GM23338 (cell line): ENCODE measurements around the gene FGF8.

Experiments used
- EZH2 ChIP-seq: fragments of 200-600 bp; sonication (generic); IDR thresholded peaks from one replicate; pipeline ENCODE4 v1.8.0; 2017; ENCODE audit warnings: antibody characterized with exemption, mild to moderate bottlenecking, low read depth; ENCODE audit not compliant: unreplicated experiment
- EZH2phosphoT487 ChIP-seq: fragments of 200-600 bp; sonication (generic); IDR thresholded peaks from one replicate; pipeline ENCODE4 v1.8.1; 2018; ENCODE audit warnings: antibody characterized with exemption; ENCODE audit not compliant: unreplicated experiment
- JUNB ChIP-seq: IDR thresholded peaks from one replicate; pipeline ENCODE4 v1.6.1; 2016; ENCODE audit warnings: antibody characterized with exemption; ENCODE audit not compliant: unreplicated experiment
- POLR2AphosphoS5 ChIP-seq: IDR thresholded peaks from 2 replicates; pipeline ENCODE4 v1.6.1; 2016; ENCODE audit warnings: antibody characterized with exemption, low read depth
- ZNF114 ChIP-seq: fragments of 250-450 bp; sonication (Bioruptor Pico); IDR thresholded peaks from 2 replicates; pipeline ENCODE4 v1.5.0; 2020; ENCODE audit warnings: mild to moderate bottlenecking, moderate library complexity
- TF ChIP-seq, protein P1 (sequence below), 2 experiments: fragments of 200-600 bp in 1 of 2; sonication (generic) in 1 of 2; conservative IDR thresholded peaks; 2 replicates each; pipeline versions ENCODE4 v1.5.1 to v1.6.1; 2016 to 2017; ENCODE audit warnings: antibody characterized with exemption in 2 of 2, low read depth in 2 of 2, mild to moderate bottlenecking in 2 of 2, moderate library complexity in 1 of 2
- TF ChIP-seq, protein P2 (sequence below): IDR thresholded peaks from one replicate; pipeline ENCODE4 v1.6.1; 2018; ENCODE audit warnings: antibody characterized with exemption; ENCODE audit not compliant: unreplicated experiment

DNA sequence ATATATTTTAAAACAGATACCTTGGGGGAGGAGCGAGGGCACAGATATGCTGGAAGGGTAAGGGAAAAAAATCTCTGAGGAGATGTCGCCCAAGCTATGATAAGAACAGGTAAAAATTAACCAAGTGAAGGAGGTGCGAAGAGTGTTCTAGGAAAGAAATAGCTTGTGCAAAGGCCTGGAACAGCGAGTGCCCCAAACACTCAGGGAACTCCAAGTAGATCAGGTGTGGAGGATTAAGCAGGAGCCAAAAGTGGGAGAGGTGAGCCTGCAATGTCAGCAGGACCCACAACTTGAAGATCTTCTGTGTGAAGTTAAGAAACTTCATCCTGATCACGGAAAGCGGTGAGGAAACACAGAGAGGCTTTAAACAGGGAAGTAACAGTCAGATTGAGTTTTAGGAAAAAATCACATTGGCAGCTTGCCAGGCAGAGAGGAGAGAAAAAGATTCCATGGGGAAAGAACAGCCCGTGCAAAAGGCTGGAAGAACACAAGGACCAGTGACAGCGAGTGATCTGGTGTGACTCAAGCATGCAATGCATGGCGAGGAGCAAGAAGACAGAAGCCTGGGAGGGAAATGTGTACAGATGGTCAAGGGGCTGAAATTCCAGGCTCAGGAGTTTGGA is 30.7 kb downstream of the FGF8 start:
- no peak for TF ChIP-seq ZNF114
- TF ChIP-seq, protein P1, sequence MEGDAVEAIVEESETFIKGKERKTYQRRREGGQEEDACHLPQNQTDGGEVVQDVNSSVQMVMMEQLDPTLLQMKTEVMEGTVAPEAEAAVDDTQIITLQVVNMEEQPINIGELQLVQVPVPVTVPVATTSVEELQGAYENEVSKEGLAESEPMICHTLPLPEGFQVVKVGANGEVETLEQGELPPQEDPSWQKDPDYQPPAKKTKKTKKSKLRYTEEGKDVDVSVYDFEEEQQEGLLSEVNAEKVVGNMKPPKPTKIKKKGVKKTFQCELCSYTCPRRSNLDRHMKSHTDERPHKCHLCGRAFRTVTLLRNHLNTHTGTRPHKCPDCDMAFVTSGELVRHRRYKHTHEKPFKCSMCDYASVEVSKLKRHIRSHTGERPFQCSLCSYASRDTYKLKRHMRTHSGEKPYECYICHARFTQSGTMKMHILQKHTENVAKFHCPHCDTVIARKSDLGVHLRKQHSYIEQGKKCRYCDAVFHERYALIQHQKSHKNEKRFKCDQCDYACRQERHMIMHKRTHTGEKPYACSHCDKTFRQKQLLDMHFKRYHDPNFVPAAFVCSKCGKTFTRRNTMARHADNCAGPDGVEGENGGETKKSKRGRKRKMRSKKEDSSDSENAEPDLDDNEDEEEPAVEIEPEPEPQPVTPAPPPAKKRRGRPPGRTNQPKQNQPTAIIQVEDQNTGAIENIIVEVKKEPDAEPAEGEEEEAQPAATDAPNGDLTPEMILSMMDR (conservative IDR thresholded peaks at IDR 0.05; ENCODE audit: low read depth in 2 of 2) = no peak
- TF ChIP-seq EZH2 = no peak
- TF ChIP-seq JUNB = no peak
- TF ChIP-seq, protein P2, sequence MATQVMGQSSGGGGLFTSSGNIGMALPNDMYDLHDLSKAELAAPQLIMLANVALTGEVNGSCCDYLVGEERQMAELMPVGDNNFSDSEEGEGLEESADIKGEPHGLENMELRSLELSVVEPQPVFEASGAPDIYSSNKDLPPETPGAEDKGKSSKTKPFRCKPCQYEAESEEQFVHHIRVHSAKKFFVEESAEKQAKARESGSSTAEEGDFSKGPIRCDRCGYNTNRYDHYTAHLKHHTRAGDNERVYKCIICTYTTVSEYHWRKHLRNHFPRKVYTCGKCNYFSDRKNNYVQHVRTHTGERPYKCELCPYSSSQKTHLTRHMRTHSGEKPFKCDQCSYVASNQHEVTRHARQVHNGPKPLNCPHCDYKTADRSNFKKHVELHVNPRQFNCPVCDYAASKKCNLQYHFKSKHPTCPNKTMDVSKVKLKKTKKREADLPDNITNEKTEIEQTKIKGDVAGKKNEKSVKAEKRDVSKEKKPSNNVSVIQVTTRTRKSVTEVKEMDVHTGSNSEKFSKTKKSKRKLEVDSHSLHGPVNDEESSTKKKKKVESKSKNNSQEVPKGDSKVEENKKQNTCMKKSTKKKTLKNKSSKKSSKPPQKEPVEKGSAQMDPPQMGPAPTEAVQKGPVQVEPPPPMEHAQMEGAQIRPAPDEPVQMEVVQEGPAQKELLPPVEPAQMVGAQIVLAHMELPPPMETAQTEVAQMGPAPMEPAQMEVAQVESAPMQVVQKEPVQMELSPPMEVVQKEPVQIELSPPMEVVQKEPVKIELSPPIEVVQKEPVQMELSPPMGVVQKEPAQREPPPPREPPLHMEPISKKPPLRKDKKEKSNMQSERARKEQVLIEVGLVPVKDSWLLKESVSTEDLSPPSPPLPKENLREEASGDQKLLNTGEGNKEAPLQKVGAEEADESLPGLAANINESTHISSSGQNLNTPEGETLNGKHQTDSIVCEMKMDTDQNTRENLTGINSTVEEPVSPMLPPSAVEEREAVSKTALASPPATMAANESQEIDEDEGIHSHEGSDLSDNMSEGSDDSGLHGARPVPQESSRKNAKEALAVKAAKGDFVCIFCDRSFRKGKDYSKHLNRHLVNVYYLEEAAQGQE = no peak
- TF ChIP-seq POLR2AphosphoS5 = no peak
- no peak for TF ChIP-seq EZH2phosphoT487
